C4-2B (cell line): Measurements from ENCODE around the gene COL26A1.

Experiments used
- ZFX ChIP-seq: fragments of 450-650 bp; IDR thresholded peaks from 2 replicates; pipeline ENCODE4 v1.6.1; 2017
- TF ChIP-seq, protein P1 (sequence below): fragments of 450-650 bp; conservative IDR thresholded peaks from 2 replicates; pipeline ENCODE4 v1.5.1; 2017; ENCODE audit warnings: mild to moderate bottlenecking

DNA sequence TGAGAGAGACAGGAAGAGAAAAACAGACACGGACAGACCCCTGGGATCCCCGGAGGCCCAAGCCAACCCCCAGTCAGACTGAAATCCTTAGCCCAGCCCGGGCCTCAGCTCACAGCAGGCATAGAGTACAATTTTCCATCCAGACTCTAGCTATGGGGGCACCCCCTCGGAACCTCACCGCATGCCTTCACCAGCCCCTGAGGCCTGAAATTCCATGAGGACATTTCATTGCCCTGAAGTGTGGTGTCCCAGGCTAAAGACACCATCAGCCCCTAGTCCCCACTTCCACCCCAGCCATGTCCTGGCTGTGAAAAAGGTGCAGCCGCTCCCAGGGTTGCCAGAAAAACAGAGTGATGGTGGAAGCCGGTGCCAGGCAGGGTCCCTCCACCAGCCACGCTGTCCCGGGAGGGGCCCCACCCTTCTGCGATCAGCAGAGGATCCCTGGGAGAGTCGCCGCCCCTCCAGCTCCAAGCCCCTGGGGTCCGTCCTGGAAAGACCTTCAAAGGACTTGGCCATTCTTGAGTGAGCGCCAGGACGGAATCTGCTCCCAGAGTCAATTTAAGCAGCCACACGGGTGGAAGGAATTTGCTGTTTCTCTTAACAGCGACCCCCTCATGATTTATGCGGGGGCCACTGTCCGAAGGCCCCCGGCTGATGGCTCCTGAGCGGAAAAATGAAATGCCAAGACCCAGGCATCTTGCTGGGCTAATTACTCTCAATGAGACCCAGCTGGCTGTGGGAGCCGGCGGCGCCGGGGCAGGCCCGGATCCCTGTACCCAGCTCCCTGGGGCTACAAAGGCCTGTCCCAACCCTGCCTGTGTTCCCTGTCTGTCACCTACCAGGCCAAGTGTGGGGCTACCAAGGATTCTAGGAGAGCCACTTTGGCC lies 243.2 kb downstream of the COL26A1 start:
- TF ChIP-seq, protein P1, sequence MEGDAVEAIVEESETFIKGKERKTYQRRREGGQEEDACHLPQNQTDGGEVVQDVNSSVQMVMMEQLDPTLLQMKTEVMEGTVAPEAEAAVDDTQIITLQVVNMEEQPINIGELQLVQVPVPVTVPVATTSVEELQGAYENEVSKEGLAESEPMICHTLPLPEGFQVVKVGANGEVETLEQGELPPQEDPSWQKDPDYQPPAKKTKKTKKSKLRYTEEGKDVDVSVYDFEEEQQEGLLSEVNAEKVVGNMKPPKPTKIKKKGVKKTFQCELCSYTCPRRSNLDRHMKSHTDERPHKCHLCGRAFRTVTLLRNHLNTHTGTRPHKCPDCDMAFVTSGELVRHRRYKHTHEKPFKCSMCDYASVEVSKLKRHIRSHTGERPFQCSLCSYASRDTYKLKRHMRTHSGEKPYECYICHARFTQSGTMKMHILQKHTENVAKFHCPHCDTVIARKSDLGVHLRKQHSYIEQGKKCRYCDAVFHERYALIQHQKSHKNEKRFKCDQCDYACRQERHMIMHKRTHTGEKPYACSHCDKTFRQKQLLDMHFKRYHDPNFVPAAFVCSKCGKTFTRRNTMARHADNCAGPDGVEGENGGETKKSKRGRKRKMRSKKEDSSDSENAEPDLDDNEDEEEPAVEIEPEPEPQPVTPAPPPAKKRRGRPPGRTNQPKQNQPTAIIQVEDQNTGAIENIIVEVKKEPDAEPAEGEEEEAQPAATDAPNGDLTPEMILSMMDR, result no peak
- no peak for TF ChIP-seq ZFX
